NCI-H1436 treated with DMSO at 0.1 percent for 48 hours (cell line): ENCODE data around the gene HSPB6.
A peak's percentile ranks its signal among the peaks of the same experiment; 100 is the strongest.

Experiments
- DNase-seq: peaks from one replicate; lab custom pipeline; 2025; lab: John Stamatoyannopoulos, UW

The HSPB6 gene

GRCh38 chr19:35746087-35746462, 10.8 kb downstream of the HSPB6 start:
- DNase-seq = no peak

GRCh38 chr19:35745328-35746086, 11.3 kb downstream of the HSPB6 start, which contains the start of the genes PSENEN and U2AF1L4:
PSENEN (plus strand) TSS chr19:35745651; CDS start chr19:35745931, 280 bp downstream.
U2AF1L4 (minus strand) TSS chr19:35745418; CDS start chr19:35745391, 27 bp downstream.
- peak; percentile 98 for DNase-seq

GRCh38 chr19:35744430-35745327, 12.2 kb downstream of the HSPB6 start:
- peak; percentile 85 for DNase-seq

GRCh38 chr19:35743640-35744429, 13.0 kb downstream of the HSPB6 start:
- DNase-seq = no peak

GRCh38 chr19:35742121-35742724, 14.6 kb downstream of the HSPB6 start, which contains the start of gene IGFLR1:
IGFLR1 (minus strand) TSS chr19:35742452; CDS start chr19:35741180, 1,272 bp downstream.
- DNase-seq = no peak

GRCh38 chr19:35741203-35741515, 15.7 kb downstream of the HSPB6 start:
- no peak for DNase-seq

GRCh38 chr19:35740423-35741202, 16.2 kb downstream of the HSPB6 start:
- peak; percentile 92 for DNase-seq

GRCh38 chr19:35740108-35740422, 16.8 kb downstream of the HSPB6 start:
- DNase-seq = no peak

- no peak for DNase-seq
Observed at GRCh38 chr19:35739275-35740107, 17.3 kb downstream of the HSPB6 start.

- DNase-seq = no peak
Observed at GRCh38 chr19:35738887-35739229, 18.0 kb downstream of the HSPB6 start.

- no peak for DNase-seq
Observed at GRCh38 chr19:35738021-35738886, 18.6 kb downstream of the HSPB6 start.

GRCh38 chr19:35736913-35737886, 19.6 kb downstream of the HSPB6 start:
- no peak for DNase-seq

GRCh38 chr19:35734889-35735288, 21.9 kb downstream of the HSPB6 start:
- no peak for DNase-seq

GRCh38 chr19:35734273-35734672, 22.6 kb downstream of the HSPB6 start:
- DNase-seq = no peak

GRCh38 chr19:35733180-35734125, 23.4 kb downstream of the HSPB6 start:
- no peak for DNase-seq

- no peak for DNase-seq
Observed at GRCh38 chr19:35732540-35733179, 24.2 kb downstream of the HSPB6 start.
